Neuronal stem cell (in vitro differentiated cells): ENCODE data around the gene NHLRC4.

Experiments used
- DNase-seq: peaks from one replicate; pipeline ENCODE4 v3.0.0-alpha.2; 2013; ENCODE audit warnings: low spot score
- H2AFZ ChIP-seq: one replicate; pipeline ENCODE4 v1.6.1; 2013; ENCODE audit warnings: mild to moderate bottlenecking, low read length, inconsistent platforms
- H2AK5ac ChIP-seq: 2 replicates; pipeline ENCODE4 v1.6.1; 2013; ENCODE audit warnings: low read depth, mild to moderate bottlenecking, inconsistent platforms, low read length, moderate library complexity, mixed read lengths
- H2BK120ac ChIP-seq: 2 replicates; pipeline ENCODE4 v1.6.1; 2013; ENCODE audit warnings: low read depth, mild to moderate bottlenecking, inconsistent platforms, low read length, moderate library complexity, mixed read lengths
- H2BK12ac ChIP-seq: one replicate; pipeline ENCODE4 v1.6.1; 2013; ENCODE audit warnings: low read length, inconsistent platforms
- H2BK15ac ChIP-seq: 2 replicates; pipeline ENCODE4 v1.6.1; 2013; ENCODE audit warnings: mild to moderate bottlenecking, low read length, inconsistent platforms, mixed read lengths
- H2BK5ac ChIP-seq: one replicate; pipeline ENCODE4 v1.6.1; 2013; ENCODE audit warnings: inconsistent platforms, mild to moderate bottlenecking, low read length, moderate library complexity
- H3K14ac ChIP-seq: one replicate; pipeline ENCODE4 v1.6.1; 2013; ENCODE audit warnings: low read length, inconsistent platforms
- H3K18ac ChIP-seq: 2 replicates; pipeline ENCODE4 v1.6.1; 2013; ENCODE audit warnings: low read length, inconsistent platforms
- H3K23ac ChIP-seq: 2 replicates; pipeline ENCODE4 v1.6.1; 2013; ENCODE audit warnings: low read depth, mild to moderate bottlenecking, mixed read lengths, low read length, inconsistent platforms; ENCODE audit not compliant: poor library complexity
- H3K27ac ChIP-seq: replicated peaks from 3 replicates; pipeline ENCODE4 v1.5.1; 2013; ENCODE audit warnings: low read length, inconsistent platforms
- H3K27me3 ChIP-seq, 3 experiments: 2 replicates each; pipeline ENCODE4 v1.6.1; 2013; ENCODE audit warnings: low read length in 3 of 3, mild to moderate bottlenecking in 2 of 3, inconsistent platforms in 1 of 3, low read depth in 1 of 3, mixed read lengths in 1 of 3, moderate library complexity in 1 of 3; ENCODE audit not compliant: control insufficient read depth in 3 of 3, insufficient read depth in 3 of 3
- H3K36me3 ChIP-seq, 2 donors: replicated peaks in 1 of 2; 2 replicates each; pipeline ENCODE4 v1.6.1; 2013; ENCODE audit warnings: low read length in 2 of 2; ENCODE audit not compliant: control insufficient read depth in 2 of 2, insufficient read depth in 2 of 2
- H3K4ac ChIP-seq: 2 replicates; pipeline ENCODE4 v1.6.1; 2013; ENCODE audit warnings: inconsistent platforms, mild to moderate bottlenecking, low read length, moderate library complexity
- H3K4me1 ChIP-seq, 2 donors: 1 replicate in 1 of 2; 2 replicates in 1 of 2; pipeline ENCODE4 v1.6.1; 2013; ENCODE audit warnings: low read length in 2 of 2, low read depth in 1 of 2; ENCODE audit not compliant: control insufficient read depth in 2 of 2, insufficient read depth in 1 of 2
- H3K4me2 ChIP-seq: one replicate; pipeline ENCODE4 v1.6.1; 2013; ENCODE audit warnings: mild to moderate bottlenecking, low read length, inconsistent platforms; ENCODE audit not compliant: insufficient read depth, poor library complexity, severe bottlenecking
- H3K4me3 ChIP-seq, 2 donors: 2 replicates each; pipeline ENCODE4 v1.5.1; 2013; ENCODE audit warnings: low read length in 2 of 2, mild to moderate bottlenecking in 2 of 2, inconsistent platforms in 1 of 2, moderate library complexity in 1 of 2
- H3K79me1 ChIP-seq: one replicate; pipeline ENCODE4 v1.6.1; 2013; ENCODE audit warnings: low read depth, mild to moderate bottlenecking, inconsistent platforms, low read length, moderate library complexity
- H3K9ac ChIP-seq: one replicate; pipeline ENCODE4 v1.6.1; 2013; ENCODE audit warnings: mild to moderate bottlenecking, low read depth, low read length, inconsistent platforms; ENCODE audit not compliant: poor library complexity
- H3K9me3 ChIP-seq, 2 donors: replicated peaks in 1 of 2; 2 replicates each; pipeline versions ENCODE3 to v1.6.1; 2013; ENCODE audit warnings: low read length in 2 of 2, mild to moderate bottlenecking in 2 of 2, inconsistent platforms in 1 of 2, low read depth in 1 of 2, mixed read lengths in 1 of 2, moderate library complexity in 1 of 2; ENCODE audit not compliant: control insufficient read depth in 2 of 2, insufficient read depth in 1 of 2
- H4K8ac ChIP-seq: one replicate; pipeline ENCODE4 v1.6.1; 2013; ENCODE audit warnings: low read depth, mild to moderate bottlenecking, inconsistent platforms, low read length, moderate library complexity
- H4K91ac ChIP-seq: one replicate; pipeline ENCODE4 v1.6.1; 2013; ENCODE audit warnings: low read length, low read depth, mild to moderate bottlenecking, inconsistent platforms; ENCODE audit not compliant: poor library complexity
- WGBS, 2 donors: extraction: QIAGEN DNeasy Blood & Tissue Kit; methylation state at CpG; one replicate each; pipeline ENCODE4 v1.1.7; 2013; ENCODE audit warnings: missing lambda C conversion rate in 2 of 2, mixed read lengths in 1 of 2; ENCODE audit not compliant: insufficient read length in 2 of 2, insufficient replicate concordance in 1 of 2; ENCODE audit errors: extremely low coverage in 2 of 2; 5-methylcytosine and 5-hydroxymethylcytosine counted together

NHLRC4 gene

DNA sequence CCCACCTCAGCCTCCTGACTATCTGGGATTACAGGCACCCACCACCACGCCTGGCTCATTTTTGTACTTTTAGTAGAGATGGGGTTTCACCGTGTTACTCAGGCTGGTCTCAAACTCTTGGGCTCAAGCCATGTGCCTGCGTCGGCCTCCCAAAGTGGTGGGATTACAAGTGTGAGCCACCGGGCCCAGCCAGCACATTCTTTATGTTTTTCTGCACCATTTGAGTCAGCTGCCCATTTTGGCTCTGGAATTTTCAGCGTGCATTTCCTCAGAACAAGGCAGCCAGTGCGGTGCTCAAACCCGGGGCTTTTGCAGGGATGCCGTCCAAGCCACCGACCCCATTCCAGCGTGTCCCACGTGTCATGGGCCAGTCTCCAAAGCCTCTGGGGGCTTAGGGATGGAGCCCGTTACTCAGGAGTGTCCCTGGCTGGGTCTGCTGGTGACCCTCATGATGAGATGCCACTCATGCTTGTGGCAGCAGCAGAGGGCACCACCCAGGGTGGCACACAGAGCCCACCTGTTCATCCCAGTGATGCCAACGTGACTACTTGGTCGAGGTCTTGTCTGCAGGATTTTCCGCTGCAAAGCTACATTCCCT lies 19.3 kb downstream of the NHLRC4 start:
- Histone ChIP-seq H3K4me3 (no peak overlapping the region), H3K23ac (no peak overlapping the region), H3K14ac (no peak overlapping the region), H3K27ac (no peak overlapping the region), H3K36me3 (peaks cover 5 to 9% of the 10 kb centered on the region in 2 donors), H3K4me2 (no peak overlapping the region), H3K9ac (no peak overlapping the region), H2BK15ac (no peak overlapping the region), H3K9me3 (no peaks in the 10 kb centered on the region), H2AK5ac (no peak overlapping the region), H3K79me1 (peaks cover 12% of the 10 kb centered on the region), H2BK12ac (no peak overlapping the region), H2BK120ac (no peak overlapping the region), H2AFZ (no peak overlapping the region), H3K4me1 (peaks cover 14 to 22% of the 10 kb centered on the region in 2 donors), H2BK5ac (no peak overlapping the region), H4K8ac (no peak overlapping the region), H3K18ac (no peak overlapping the region), H3K27me3 (peaks cover 0 to 23% (median 0%) of the 10 kb centered on the region in 3 experiments), H4K91ac (no peak overlapping the region), H3K4ac (no peak overlapping the region)
- no CpG with 5 or more reads among the region's 16 CpGs for WGBS, 2 donors
- no peak for DNase-seq

- Histone ChIP-seq H2BK12ac (no peak overlapping the region), H3K36me3 (peaks cover 5 to 8% of the 10 kb centered on the region in 2 donors), H3K27ac (no peak overlapping the region), H2AFZ (no peak overlapping the region), H3K4me3 (no peak overlapping the region), H3K27me3 (peaks cover 0 to 23% (median 0%) of the 10 kb centered on the region in 3 experiments), H3K4ac (no peak overlapping the region), H2AK5ac (no peak overlapping the region), H3K23ac (peak overlapping the region; percentile 28), H2BK120ac (no peak overlapping the region), H4K91ac (no peak overlapping the region), H3K4me2 (no peak overlapping the region), H3K4me1 (peaks cover 16 to 22% of the 10 kb centered on the region in 2 donors), H3K9me3 (no peaks in the 10 kb centered on the region), H3K9ac (peak overlapping the region; percentile 71), H3K14ac (no peak overlapping the region), H3K79me1 (peaks cover 14% of the 10 kb centered on the region), H2BK5ac (no peak overlapping the region), H4K8ac (no peak overlapping the region), H3K18ac (no peak overlapping the region), H2BK15ac (no peak overlapping the region)
- no CpG with 5 or more reads among the region's 14 CpGs for WGBS, 2 donors
- no peak for DNase-seq
Observed at GRCh38 chr16:586645-587590, 20.1 kb downstream of the NHLRC4 start.

GRCh38 chr16:588639-588888 lies 21.8 kb downstream of the NHLRC4 start:
- Histone ChIP-seq H3K4me2 (peak overlapping the region; percentile 100), H2AK5ac (peak overlapping the region; percentile 92), H3K27me3 (peaks cover 0 to 22% (median 0%) of the 10 kb centered on the region in 3 experiments), H3K79me1 (peaks cover 23% of the 10 kb centered on the region), H3K4ac (peak overlapping the region; percentile 95), H3K18ac (peak overlapping the region; percentile 80), H2BK12ac (peak overlapping the region; percentile 75), H3K36me3 (peaks cover 3 to 11% of the 10 kb centered on the region in 2 donors), H2BK5ac (peak overlapping the region; percentile 99), H2BK120ac (peak overlapping the region; percentile 61), H3K23ac (peak overlapping the region; percentile 99), H3K14ac (peak overlapping the region; percentile 47), H3K4me3 (peak overlapping the region; percentile 79 to 99), H3K27ac (peak overlapping the region; percentile 96), H3K9me3 (no peaks in the 10 kb centered on the region), H2AFZ (peak overlapping the region; percentile 100), H3K9ac (peak overlapping the region; percentile 93), H2BK15ac (peak overlapping the region; percentile 83), H4K8ac (no peak overlapping the region), H4K91ac (no peak overlapping the region), H3K4me1 (peaks cover 16 to 17% of the 10 kb centered on the region in 2 donors)
- no peak for DNase-seq
- WGBS, 2 donors, result no CpG with 5 or more reads among the region's 21 CpGs
